GM23248 (cell line): ENCODE results near the gene WSCD1. TPM values are rescaled to one million over a fixed set of nuclear protein-coding genes. Genes with fewer than 3 reads are reported as not detected.

Source experiments
- DNase-seq: peaks from one replicate; pipeline ENCODE4 v3.0.0-alpha.2; 2015
- H2AFZ ChIP-seq: fragments of 200-600 bp; sonication (generic); 2 replicates; pipeline ENCODE4 v1.6.1; 2016; ENCODE audit warnings: antibody characterized with exemption
- H3F3A ChIP-seq: fragments of 200-600 bp; sonication (generic); 2 replicates; pipeline ENCODE4 v1.6.1; 2016; ENCODE audit warnings: mild to moderate bottlenecking, antibody characterized with exemption, mixed run types; ENCODE audit not compliant: insufficient read depth
- H3K27ac ChIP-seq: fragments of 200-600 bp; sonication (generic); 2 replicates; pipeline ENCODE4 v1.5.1; 2016; ENCODE audit warnings: mild to moderate bottlenecking
- H3K27me3 ChIP-seq: fragments of 200-600 bp; sonication (generic); replicated peaks from 2 replicates; pipeline ENCODE4 v1.6.1; 2016; ENCODE audit warnings: mild to moderate bottlenecking; ENCODE audit not compliant: insufficient read depth
- H3K36me3 ChIP-seq: fragments of 200-600 bp; sonication (generic); 2 replicates; pipeline ENCODE4 v1.6.1; 2016; ENCODE audit warnings: low read depth, mild to moderate bottlenecking
- H3K4me1 ChIP-seq: fragments of 200-600 bp; sonication (generic); 2 replicates; pipeline ENCODE4 v1.6.1; 2016; ENCODE audit warnings: mild to moderate bottlenecking; ENCODE audit not compliant: insufficient read depth
- H3K4me2 ChIP-seq: fragments of 200-600 bp; sonication (generic); one replicate; pipeline ENCODE4 v1.6.1; 2016; ENCODE audit warnings: mild to moderate bottlenecking; ENCODE audit not compliant: unreplicated experiment
- H3K4me3 ChIP-seq: fragments of 200-600 bp; sonication (generic); 2 replicates; pipeline ENCODE4 v1.5.1; 2016; ENCODE audit warnings: mild to moderate bottlenecking
- H3K79me2 ChIP-seq: fragments of 200-600 bp; sonication (generic); 2 replicates; pipeline ENCODE4 v1.6.1; 2016; ENCODE audit warnings: mild to moderate bottlenecking; ENCODE audit not compliant: insufficient read depth
- H3K9ac ChIP-seq: fragments of 200-600 bp; sonication (generic); 2 replicates; pipeline ENCODE4 v1.6.1; 2016; ENCODE audit warnings: mild to moderate bottlenecking
- H3K9me2 ChIP-seq: fragments of 200-600 bp; sonication (generic); 2 replicates; pipeline ENCODE4 v1.6.1; 2016; ENCODE audit warnings: mixed run types, mild to moderate bottlenecking, moderate library complexity; ENCODE audit not compliant: insufficient read depth
- H3K9me3 ChIP-seq: fragments of 200-600 bp; sonication (generic); one replicate; pipeline ENCODE4 v1.6.1; 2017; ENCODE audit warnings: low read depth
- H4K20me1 ChIP-seq: fragments of 200-600 bp; sonication (generic); 2 replicates; pipeline ENCODE4 v1.6.0; 2016; ENCODE audit not compliant: insufficient read depth
- EZH2 ChIP-seq: fragments of 200-600 bp; sonication (generic); IDR thresholded peaks from 2 replicates; pipeline ENCODE4 v1.6.1; 2018; ENCODE audit warnings: antibody characterized with exemption, mild to moderate bottlenecking; ENCODE audit not compliant: insufficient read depth, poor library complexity, severe bottlenecking
- EZH2phosphoT487 ChIP-seq: fragments of 200-600 bp; sonication (generic); IDR thresholded peaks from 2 replicates; pipeline ENCODE4 v1.6.1; 2018; ENCODE audit warnings: antibody characterized with exemption, moderate library complexity, mild to moderate bottlenecking, low read depth; ENCODE audit not compliant: insufficient read depth
- WGBS, 2 experiments: methylation state at CpG; one replicate each; pipeline ENCODE4 v1.1.6; 2015 to 2017; ENCODE audit warnings: low lambda C conversion rate in 2 of 2, low coverage in 1 of 2; ENCODE audit errors: missing lambda C conversion rate in 2 of 2; 5-methylcytosine and 5-hydroxymethylcytosine counted together
- in situ Hi-C: fragments of 300-500 bp; cut with MboI; formaldehyde crosslinking; loops from 2 replicates; pipeline ENCODE4 v1.15.0; 2020
- polyA plus RNA-seq: library from polyadenylated mRNA; unstranded; fragments of >200 nt; fragmentation: Nextera tagmentation; extraction: Ambion mirVana; gene quantifications from 2 replicates; pipeline ENCODE4 v1.2.1, GENCODE V29; 2016
- total RNA-seq: library from RNA; depleted of rRNA; stranded (reverse); fragments of >200 nt; shearing (Covaris generic); gene quantifications from 2 replicates; pipeline ENCODE4 v1.2.3, GENCODE V29; 2014

The WSCD1 gene
- total and polyA plus RNA-seq, 2 experiments from 2014 or later = 0.11 TPM; not detected in 1

DNA sequence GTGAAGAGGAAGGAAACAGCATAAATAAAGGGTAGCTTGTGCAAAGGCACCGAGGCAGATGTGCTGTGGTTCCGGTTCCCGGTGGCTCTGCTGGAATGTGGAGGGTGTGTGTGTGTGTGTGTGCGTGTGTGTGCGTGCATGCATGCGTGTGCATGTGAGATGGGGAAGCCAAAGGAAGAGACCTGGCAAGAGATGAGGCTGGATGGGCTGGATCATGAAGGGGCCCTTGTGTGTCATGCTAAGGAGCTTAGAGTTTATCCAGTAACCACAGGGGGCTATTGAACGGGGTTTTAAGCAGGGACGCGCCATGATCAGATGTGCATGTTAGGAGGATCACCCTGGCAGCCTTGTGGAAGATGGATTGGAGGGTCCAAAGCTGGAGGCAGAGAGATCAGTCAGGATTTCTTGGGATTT, 8.3 kb downstream of the WSCD1 start:
- no peaks in the 10 kb centered on the region for H4K20me1 ChIP-seq
- H3F3A ChIP-seq = no peaks in the 10 kb centered on the region
- H3K27ac ChIP-seq = no peak overlapping the region
- in situ Hi-C loops = no loop called here
- no peak overlapping the region for H2AFZ ChIP-seq
- no peaks in the 10 kb centered on the region for H3K4me1 ChIP-seq
- no peaks in the 10 kb centered on the region; the same call in 1 of the 2 replicates for H3K27me3 ChIP-seq
- H3K36me3 ChIP-seq = no peaks in the 10 kb centered on the region
- no peak overlapping the region for H3K4me3 ChIP-seq
- no peaks in the 10 kb centered on the region for H3K9me2 ChIP-seq
- H3K9ac ChIP-seq = no peak overlapping the region
- no peaks in the 10 kb centered on the region for H3K79me2 ChIP-seq
- H3K4me2 ChIP-seq = no peak overlapping the region
- DNase-seq = no peak
- no peaks in the 10 kb centered on the region for H3K9me3 ChIP-seq
- whole genome bisulfite sequencing, 2 experiments = 50 to 60% methylated on average over 9 of the region's 9 CpGs
- TF ChIP-seq EZH2 (no peak), EZH2phosphoT487 (no peak)

DNA sequence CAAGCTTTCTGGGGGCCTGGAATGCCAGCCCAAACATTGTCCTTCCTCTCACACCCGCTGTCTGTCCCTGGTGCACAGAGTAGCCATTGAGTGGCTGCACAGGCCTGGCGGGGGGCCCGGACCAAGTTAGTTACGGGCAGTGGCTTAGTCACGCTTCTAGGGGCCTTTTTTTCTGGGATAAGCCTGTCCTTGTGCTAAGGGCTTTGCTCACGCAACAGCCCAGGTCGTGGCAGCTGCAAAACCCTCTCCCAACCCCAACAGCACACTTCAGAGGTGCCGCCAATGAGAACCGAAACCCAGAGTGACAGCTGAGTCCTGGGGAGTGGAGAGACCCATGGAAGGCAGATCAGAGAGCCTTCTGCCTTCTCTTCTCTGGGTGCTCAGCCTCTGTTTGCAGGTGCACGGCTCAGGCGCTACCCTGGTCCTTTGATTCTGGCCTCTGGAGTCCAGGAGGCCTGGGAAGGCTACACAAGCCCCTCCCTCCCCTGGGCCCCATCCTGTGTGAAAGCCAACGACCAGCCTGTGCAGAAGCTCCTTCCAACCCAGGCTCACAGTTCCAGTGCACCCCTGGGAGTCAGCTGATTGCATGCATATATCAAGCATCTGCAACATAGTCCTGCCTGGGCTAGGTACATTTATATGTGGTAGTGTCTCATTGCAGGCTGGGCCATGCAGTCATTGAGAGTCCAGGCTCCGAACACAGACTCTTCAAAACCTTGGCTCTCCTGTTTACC, 9.1 kb downstream of the WSCD1 start:
- no peaks in the 10 kb centered on the region for H3K79me2 ChIP-seq
- in situ Hi-C loops = no loop called here
- TF ChIP-seq EZH2phosphoT487 (no peak), EZH2 (no peak)
- H3K9me2 ChIP-seq = no peaks in the 10 kb centered on the region
- H3K9me3 ChIP-seq = no peaks in the 10 kb centered on the region
- no peaks in the 10 kb centered on the region for H3K36me3 ChIP-seq
- H3K27ac ChIP-seq = no peak overlapping the region
- H3K4me2 ChIP-seq = no peak overlapping the region
- no peak overlapping the region for H3K4me3 ChIP-seq
- H3K9ac ChIP-seq = no peak overlapping the region
- no peaks in the 10 kb centered on the region for H3K4me1 ChIP-seq
- H2AFZ ChIP-seq = no peak overlapping the region
- H4K20me1 ChIP-seq = no peaks in the 10 kb centered on the region
- no peak for DNase-seq
- no peaks in the 10 kb centered on the region for H3F3A ChIP-seq
- WGBS, 2 experiments = 33 to 34% methylated on average over 13 of the region's 13 CpGs
- H3K27me3 ChIP-seq = no peaks in the 10 kb centered on the region; the same call in 1 of the 2 replicates

DNA sequence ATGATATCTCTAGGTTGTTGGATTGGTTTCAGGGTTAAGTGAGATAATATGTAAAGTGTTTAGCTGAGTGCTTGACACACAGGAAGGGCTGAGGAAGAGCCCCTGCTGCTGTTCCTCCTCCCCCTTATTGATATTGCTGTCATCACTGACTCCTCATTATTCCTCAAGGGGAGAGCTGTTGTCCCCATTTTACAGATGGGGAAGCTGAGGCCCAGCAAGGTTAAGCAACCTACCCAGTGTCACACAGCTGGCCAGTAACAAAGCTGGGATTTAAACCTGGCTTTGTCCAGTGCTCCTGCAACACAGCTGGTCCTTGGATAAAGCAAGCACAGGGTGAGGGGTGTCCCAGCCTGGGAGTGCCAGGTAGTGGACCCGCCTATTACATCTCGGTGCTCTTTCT, 9.8 kb downstream of the WSCD1 start:
- H3K27me3 ChIP-seq = no peaks in the 10 kb centered on the region; the same call in 1 of the 2 replicates
- no peaks in the 10 kb centered on the region for H3K4me1 ChIP-seq
- no peak for DNase-seq
- no peaks in the 10 kb centered on the region for H3F3A ChIP-seq
- no peaks in the 10 kb centered on the region for H3K9me2 ChIP-seq
- no peaks in the 10 kb centered on the region for H3K9me3 ChIP-seq
- no peak overlapping the region for H3K27ac ChIP-seq
- in situ Hi-C loops = no loop called here
- no peak overlapping the region for H3K4me3 ChIP-seq
- no peak for TF ChIP-seq EZH2
- no peak for TF ChIP-seq EZH2phosphoT487
- no peak overlapping the region for H3K4me2 ChIP-seq
- H3K79me2 ChIP-seq = no peaks in the 10 kb centered on the region
- no peak overlapping the region for H2AFZ ChIP-seq
- no peaks in the 10 kb centered on the region for H3K36me3 ChIP-seq
- H3K9ac ChIP-seq = no peak overlapping the region
- H4K20me1 ChIP-seq = no peaks in the 10 kb centered on the region
- WGBS, 2 experiments = 25 to 30% methylated on average over 2 of the region's 2 CpGs

DNA sequence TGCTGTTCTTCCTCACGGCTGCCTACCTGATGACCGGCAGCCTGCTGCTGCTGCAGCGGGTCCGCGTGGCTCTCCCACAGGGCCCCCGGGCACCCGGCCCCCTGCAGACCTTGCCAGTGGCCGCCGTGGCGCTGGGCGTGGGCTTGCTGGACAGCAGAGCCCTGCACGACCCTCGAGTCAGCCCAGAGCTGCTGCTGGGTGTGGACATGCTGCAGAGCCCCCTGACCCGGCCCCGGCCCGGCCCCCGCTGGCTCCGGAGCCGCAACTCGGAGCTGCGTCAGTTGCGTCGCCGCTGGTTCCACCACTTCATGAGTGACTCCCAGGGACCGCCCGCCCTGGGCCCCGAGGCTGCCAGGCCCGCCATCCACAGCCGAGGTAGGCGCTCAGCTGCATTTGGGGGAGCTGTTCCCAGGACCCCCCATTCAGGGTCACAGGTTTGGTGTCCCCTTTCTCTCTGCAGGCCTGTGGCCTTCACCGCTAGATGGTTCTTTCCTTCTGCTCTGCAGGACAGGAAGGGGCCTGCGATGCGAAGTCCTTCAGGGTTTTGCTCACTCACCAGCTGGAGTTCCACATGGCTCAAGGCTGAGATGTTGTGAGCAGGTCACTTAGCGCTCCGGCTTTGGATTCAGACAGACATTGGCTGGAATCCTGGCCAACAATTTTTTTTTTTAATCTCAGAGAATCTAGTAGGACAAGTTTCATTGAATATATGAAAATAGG, 10.7 kb downstream of the WSCD1 start:
- no peak overlapping the region for H3K4me2 ChIP-seq
- H3K9me3 ChIP-seq = no peaks in the 10 kb centered on the region
- no peaks in the 10 kb centered on the region for H3K36me3 ChIP-seq
- H4K20me1 ChIP-seq = no peaks in the 10 kb centered on the region
- no peak overlapping the region for H3K9ac ChIP-seq
- no peaks in the 10 kb centered on the region for H3K79me2 ChIP-seq
- H2AFZ ChIP-seq = no peak overlapping the region
- no peaks in the 10 kb centered on the region for H3K9me2 ChIP-seq
- TF ChIP-seq EZH2 (no peak), EZH2phosphoT487 (no peak)
- in situ Hi-C loops = no loop called here
- DNase-seq = no peak
- no peak overlapping the region for H3K27ac ChIP-seq
- H3K4me1 ChIP-seq = no peaks in the 10 kb centered on the region
- H3K4me3 ChIP-seq = no peak overlapping the region
- no peaks in the 10 kb centered on the region; the same call in 1 of the 2 replicates for H3K27me3 ChIP-seq
- 60 to 72% methylated on average over 22 to 35 of the region's 35 CpGs for WGBS, 2 experiments
- no peaks in the 10 kb centered on the region for H3F3A ChIP-seq
